Memory B cell (primary cell): ENCODE results near the gene PTPN14.

Experiments used
- ATAC-seq: fragments of 150-1000 bp; cut with Tn5 transposase; 2 replicates; pipeline ENCODE4 v1.10.0; 2021; ENCODE audit warnings: low read depth, mild to moderate bottlenecking, moderate library complexity
- DNase-seq, 2 donors: peaks; one replicate each; pipeline ENCODE4 v3.0.0; 2022; ENCODE audit warnings: low spot score in 2 of 2
- H3K27ac Mint-ChIP-seq: one replicate; pipeline ENCODE4 v1.8.0; 2022; ENCODE audit warnings: mild to moderate bottlenecking, moderate library complexity, mixed read lengths
- H3K27me3 Mint-ChIP-seq: one replicate; pipeline ENCODE4 v1.8.0; 2022; ENCODE audit warnings: mixed read lengths
- H3K36me3 Mint-ChIP-seq: one replicate; pipeline ENCODE4 v1.8.0; 2022; ENCODE audit warnings: mild to moderate bottlenecking, mixed read lengths
- H3K4me1 Mint-ChIP-seq: one replicate; pipeline ENCODE4 v1.8.0; 2022; ENCODE audit warnings: mixed read lengths
- H3K4me3 Mint-ChIP-seq: one replicate; pipeline ENCODE4 v1.8.0; 2022; ENCODE audit warnings: mild to moderate bottlenecking, moderate library complexity, mixed read lengths
- H3K9me3 Mint-ChIP-seq: one replicate; pipeline ENCODE4 v1.8.0; 2022; ENCODE audit warnings: mixed read lengths

PTPN14 gene

DNA sequence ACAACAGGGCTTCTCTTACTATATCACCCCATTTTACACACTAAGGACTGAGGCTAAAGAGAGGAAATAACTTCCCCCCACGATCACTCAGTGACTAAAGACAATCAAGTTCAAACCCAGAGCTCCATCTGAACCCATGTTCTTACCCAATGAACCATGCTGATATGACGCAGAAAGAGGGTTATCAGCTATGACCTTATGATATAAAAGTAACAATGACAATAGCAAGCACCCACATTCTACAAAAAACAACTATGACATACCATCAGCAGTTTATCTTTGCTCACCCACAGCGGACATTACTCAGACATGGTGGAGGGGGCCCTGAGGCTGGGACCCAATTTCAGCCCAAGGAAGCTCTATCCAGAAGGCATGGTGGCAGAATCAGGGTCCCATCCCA lies 75.7 kb downstream of the PTPN14 start:
- H3K4me1 Mint-ChIP-seq: no peaks in the 10 kb centered on the region
- H3K27ac Mint-ChIP-seq: no peak overlapping the region
- no peaks in the 10 kb centered on the region for H3K9me3 Mint-ChIP-seq
- H3K27me3 Mint-ChIP-seq: peaks cover 2% of the 10 kb centered on the region
- ATAC-seq: no peak
- no peak for DNase-seq
- H3K4me3 Mint-ChIP-seq: no peak overlapping the region
- H3K36me3 Mint-ChIP-seq: no peaks in the 10 kb centered on the region

DNA sequence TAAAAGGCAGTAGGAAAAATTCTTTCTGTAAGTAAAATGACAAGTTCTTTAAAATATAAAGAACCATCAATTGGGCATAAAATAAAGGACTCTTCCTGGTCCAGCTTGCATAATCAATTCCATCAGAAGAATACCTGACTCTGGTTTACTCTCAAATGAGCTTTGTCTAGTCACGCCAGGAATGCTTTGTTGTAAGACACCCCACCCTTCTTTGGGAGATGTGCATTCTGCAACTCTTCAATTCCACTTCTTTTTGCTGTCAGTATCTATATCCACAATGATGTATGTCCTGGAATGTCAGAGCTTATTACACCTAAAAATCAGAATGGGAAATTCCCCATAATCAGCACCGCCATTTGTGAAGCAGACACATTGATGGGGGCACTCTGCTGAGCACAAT lies 76.1 kb downstream of the PTPN14 start:
- no peaks in the 10 kb centered on the region for H3K9me3 Mint-ChIP-seq
- no peaks in the 10 kb centered on the region for H3K36me3 Mint-ChIP-seq
- ATAC-seq: no peak
- no peak overlapping the region for H3K27ac Mint-ChIP-seq
- no peak for DNase-seq
- H3K27me3 Mint-ChIP-seq: peaks cover 2% of the 10 kb centered on the region
- H3K4me3 Mint-ChIP-seq: no peak overlapping the region
- no peaks in the 10 kb centered on the region for H3K4me1 Mint-ChIP-seq

DNA sequence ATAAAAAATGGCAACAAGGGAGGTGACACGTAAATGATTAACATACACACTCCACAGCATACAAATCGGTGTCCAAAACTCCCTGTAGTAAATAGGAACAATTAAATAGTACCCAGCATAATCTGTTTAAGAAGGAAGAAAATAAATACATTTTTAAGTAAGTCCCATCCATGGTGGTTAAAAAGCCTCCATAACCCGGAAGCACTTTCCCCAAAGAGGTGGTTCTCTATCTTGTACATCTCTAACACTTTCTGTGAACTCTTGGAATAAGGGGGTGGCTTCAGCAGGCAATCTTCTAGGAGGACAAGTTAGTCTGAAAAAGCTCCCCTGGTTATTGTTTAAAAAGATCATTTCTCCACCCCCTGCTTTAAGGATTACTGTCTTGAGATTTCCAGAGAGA lies 76.9 kb downstream of the PTPN14 start:
- H3K27me3 Mint-ChIP-seq: peaks cover 2% of the 10 kb centered on the region
- H3K27ac Mint-ChIP-seq: no peak overlapping the region
- no peaks in the 10 kb centered on the region for H3K4me1 Mint-ChIP-seq
- no peak overlapping the region for H3K4me3 Mint-ChIP-seq
- H3K36me3 Mint-ChIP-seq: no peaks in the 10 kb centered on the region
- H3K9me3 Mint-ChIP-seq: no peaks in the 10 kb centered on the region
- DNase-seq (no peak), ATAC-seq (no peak)

DNA sequence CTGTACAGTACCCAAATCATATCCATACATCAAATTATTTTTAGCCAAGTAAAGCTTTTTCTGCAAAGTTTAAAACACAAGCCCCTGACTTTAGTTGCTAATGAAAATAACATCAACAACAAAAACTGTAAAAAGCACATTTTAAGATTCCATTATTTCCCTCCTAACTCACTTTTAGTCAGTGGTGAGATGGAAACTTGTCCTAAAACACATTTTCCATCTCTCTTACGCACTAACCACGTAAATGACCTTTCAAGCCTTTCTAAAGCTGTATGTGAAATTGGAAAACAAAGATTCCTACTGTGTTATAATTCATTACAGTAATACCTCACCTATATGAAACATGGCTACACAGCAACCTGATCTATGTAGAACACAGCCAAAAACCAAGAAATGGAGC lies 77.5 kb downstream of the PTPN14 start:
- ATAC-seq (no peak), DNase-seq (no peak)
- Mint-ChIP-seq H3K36me3 (no peaks in the 10 kb centered on the region), H3K9me3 (no peaks in the 10 kb centered on the region), H3K4me3 (no peak overlapping the region), H3K27ac (no peak overlapping the region), H3K27me3 (peaks cover 2% of the 10 kb centered on the region), H3K4me1 (no peaks in the 10 kb centered on the region)

DNA sequence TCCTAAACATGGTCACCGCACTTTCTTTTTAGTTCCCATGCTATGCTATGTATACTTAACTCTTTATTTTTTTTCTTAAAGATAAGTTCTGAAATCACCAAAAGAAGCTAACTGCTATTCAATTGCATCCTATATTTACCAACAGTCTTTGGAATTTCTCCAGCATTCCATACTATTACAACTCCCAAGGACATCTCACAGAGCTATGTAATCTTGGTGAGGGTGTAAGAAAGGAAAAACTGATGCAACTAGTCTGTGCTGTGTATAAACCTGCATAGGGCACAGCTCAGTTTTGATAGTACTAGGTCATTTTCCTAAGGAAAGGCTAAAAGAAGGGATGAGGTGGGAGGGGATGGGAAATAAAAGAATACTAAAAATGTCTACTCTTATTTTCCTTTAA lies 78.0 kb downstream of the PTPN14 start:
- no peaks in the 10 kb centered on the region for H3K4me1 Mint-ChIP-seq
- no peak for ATAC-seq
- no peaks in the 10 kb centered on the region for H3K9me3 Mint-ChIP-seq
- H3K27me3 Mint-ChIP-seq: peaks cover 2% of the 10 kb centered on the region
- no peaks in the 10 kb centered on the region for H3K36me3 Mint-ChIP-seq
- no peak overlapping the region for H3K4me3 Mint-ChIP-seq
- H3K27ac Mint-ChIP-seq: no peak overlapping the region
- no peak for DNase-seq

DNA sequence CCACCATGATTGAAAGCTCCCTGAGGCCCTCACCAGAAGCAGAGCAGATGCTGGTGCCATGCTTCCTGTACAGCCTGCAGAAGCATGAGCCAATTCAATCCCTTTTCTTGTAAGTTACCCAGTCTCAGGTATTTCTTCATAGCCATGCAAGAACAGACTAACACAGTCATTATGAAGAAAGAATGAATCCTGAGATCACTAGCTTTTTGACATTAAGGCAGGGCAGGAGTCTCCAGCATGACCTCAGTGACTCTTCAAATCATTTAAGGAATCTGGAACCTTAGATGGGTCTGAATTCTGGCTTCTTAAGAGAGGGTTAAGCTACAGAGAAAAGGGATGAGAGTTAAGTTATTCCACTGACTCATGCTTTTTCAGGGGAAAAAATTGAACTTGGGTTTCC lies 79.0 kb downstream of the PTPN14 start:
- no peaks in the 10 kb centered on the region for H3K4me1 Mint-ChIP-seq
- no peak overlapping the region for H3K4me3 Mint-ChIP-seq
- H3K27ac Mint-ChIP-seq: no peak overlapping the region
- DNase-seq (no peak), ATAC-seq (no peak)
- H3K27me3 Mint-ChIP-seq: peaks cover 2% of the 10 kb centered on the region
- H3K36me3 Mint-ChIP-seq: no peaks in the 10 kb centered on the region
- no peaks in the 10 kb centered on the region for H3K9me3 Mint-ChIP-seq

DNA sequence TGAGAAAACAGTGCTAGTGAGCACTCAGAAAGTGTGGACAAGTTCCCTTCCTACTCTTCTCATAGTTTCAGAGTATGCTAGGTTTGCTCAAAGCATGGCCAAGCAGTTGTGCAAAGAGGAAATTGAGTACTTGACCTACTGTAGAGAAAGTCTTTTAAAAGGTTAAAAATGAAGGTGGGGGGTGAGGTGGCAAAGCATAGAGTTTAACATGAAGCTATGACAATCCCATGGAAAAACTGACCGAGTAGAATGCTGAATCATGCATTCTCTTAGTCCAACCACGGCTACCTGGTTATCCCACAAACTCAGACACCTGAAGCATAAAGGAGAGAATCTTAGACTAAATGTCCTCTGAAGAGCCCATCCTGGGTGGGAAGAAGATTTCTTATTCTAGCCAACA lies 79.9 kb downstream of the PTPN14 start:
- Mint-ChIP-seq H3K9me3 (no peaks in the 10 kb centered on the region), H3K27ac (no peak overlapping the region), H3K4me3 (no peak overlapping the region), H3K27me3 (peaks cover 2% of the 10 kb centered on the region), H3K36me3 (no peaks in the 10 kb centered on the region), H3K4me1 (no peaks in the 10 kb centered on the region)
- DNase-seq (no peak), ATAC-seq (no peak)

DNA sequence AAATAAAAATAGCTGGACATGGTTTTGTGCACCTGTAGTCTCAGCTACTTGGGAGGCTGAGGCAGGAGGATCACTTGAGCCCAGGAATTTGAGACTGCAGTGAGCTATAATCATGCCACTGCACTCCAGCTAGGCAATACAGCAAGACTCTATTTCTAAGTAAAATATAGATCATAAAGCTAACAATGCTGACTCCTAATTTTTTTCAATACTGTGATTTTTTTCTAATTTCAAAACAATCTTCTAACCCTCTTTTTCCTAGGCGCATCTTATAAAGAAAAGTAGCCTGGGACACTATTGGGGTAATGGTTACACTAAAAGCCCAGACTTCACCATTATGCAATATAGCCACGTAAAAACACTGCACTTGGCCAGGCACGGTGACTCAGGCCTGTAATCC lies 81.3 kb downstream of the PTPN14 start:
- Mint-ChIP-seq H3K27me3 (no peaks in the 10 kb centered on the region), H3K9me3 (no peaks in the 10 kb centered on the region), H3K4me1 (no peaks in the 10 kb centered on the region), H3K27ac (no peak overlapping the region), H3K36me3 (no peaks in the 10 kb centered on the region), H3K4me3 (no peak overlapping the region)
- no peak for ATAC-seq
- no peak for DNase-seq

DNA sequence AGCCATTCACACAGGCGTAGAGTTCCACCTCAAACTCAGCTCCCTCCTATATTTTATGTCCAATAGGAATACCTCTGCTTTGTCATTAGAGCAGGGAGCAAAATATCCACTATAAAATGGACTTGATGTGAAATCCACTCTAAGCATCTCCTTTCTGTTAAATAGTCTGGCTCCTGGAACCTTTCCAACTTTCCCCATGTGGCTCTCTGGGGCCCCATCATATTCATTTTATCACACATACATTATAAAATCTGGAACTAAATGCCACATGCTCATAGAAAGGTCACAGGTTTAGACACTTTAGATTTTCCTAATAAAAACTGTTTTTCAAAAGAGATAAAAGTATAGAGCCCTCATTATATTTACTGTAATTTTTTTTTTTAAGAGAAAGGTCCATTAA lies 82.1 kb downstream of the PTPN14 start:
- no peak for ATAC-seq
- Mint-ChIP-seq H3K27me3 (no peaks in the 10 kb centered on the region), H3K36me3 (no peaks in the 10 kb centered on the region), H3K9me3 (no peaks in the 10 kb centered on the region), H3K4me3 (no peak overlapping the region), H3K27ac (no peak overlapping the region), H3K4me1 (no peaks in the 10 kb centered on the region)
- no peak for DNase-seq

DNA sequence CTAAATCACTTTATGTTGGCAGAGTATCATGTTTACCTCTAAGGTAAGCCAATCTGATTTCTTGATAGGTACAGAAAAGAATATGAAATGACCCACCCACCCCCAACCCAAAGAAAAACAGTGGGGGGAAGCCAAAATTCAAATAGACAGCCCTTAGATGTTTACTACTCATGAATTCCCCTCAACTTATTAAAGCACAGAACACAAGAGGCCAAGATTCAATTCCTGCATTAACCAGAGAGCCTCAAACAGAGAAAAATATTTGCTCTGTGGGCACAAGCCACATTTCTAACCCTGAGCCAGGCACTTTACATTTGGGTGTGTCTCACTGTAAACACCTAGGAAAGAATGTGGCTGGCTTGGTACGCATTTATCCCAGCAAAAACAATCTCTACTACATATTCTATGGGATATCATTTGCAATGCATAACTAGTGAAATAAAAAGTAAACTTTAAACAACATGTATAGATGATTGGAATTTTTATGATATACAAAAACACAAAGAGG lies 84.3 kb downstream of the PTPN14 start:
- ATAC-seq: no peak

DNA sequence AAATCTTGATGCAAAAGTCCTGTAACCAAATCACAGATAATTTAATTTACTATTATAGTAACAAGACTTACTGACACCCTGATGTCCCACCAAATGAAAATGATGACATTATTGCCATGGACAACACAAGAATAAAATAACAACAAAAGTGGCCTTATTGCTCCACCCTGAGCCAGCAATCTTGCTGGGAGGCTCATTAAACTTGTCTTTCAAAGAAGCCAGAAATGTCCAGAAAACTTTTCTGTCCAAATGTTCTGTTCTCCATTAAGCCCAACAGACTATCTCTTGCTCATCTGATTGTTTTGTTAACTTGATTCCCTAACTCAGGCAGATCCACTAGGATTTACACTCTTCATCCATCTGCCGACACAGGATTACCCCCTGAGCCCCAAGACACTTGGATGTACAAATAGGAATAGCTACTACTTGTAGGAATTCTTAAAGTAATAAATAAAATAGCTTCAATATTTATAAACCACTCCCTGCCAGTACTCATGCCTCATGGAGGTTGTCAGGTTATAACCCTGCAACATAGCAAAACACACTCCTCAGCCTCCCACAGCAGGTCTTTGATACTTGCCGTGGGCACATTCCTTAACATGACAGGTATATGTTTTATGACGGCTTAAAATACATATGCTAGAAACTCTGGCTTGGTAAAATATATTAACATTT lies 84.9 kb downstream of the PTPN14 start:
- Mint-ChIP-seq H3K36me3 (no peaks in the 10 kb centered on the region), H3K27me3 (peaks cover 2% of the 10 kb centered on the region), H3K27ac (no peak overlapping the region), H3K4me3 (no peak overlapping the region), H3K9me3 (no peaks in the 10 kb centered on the region), H3K4me1 (no peaks in the 10 kb centered on the region)
- ATAC-seq: no peak
- DNase-seq: no peak

More for the DNA sequence above, 84.3 kb downstream of the PTPN14 start:
- H3K27ac Mint-ChIP-seq: no peak overlapping the region
- H3K27me3 Mint-ChIP-seq: peaks cover 2% of the 10 kb centered on the region
- no peak overlapping the region for H3K4me3 Mint-ChIP-seq
- no peaks in the 10 kb centered on the region for H3K4me1 Mint-ChIP-seq
- no peaks in the 10 kb centered on the region for H3K36me3 Mint-ChIP-seq
- H3K9me3 Mint-ChIP-seq: no peaks in the 10 kb centered on the region
- no peak for DNase-seq

DNA sequence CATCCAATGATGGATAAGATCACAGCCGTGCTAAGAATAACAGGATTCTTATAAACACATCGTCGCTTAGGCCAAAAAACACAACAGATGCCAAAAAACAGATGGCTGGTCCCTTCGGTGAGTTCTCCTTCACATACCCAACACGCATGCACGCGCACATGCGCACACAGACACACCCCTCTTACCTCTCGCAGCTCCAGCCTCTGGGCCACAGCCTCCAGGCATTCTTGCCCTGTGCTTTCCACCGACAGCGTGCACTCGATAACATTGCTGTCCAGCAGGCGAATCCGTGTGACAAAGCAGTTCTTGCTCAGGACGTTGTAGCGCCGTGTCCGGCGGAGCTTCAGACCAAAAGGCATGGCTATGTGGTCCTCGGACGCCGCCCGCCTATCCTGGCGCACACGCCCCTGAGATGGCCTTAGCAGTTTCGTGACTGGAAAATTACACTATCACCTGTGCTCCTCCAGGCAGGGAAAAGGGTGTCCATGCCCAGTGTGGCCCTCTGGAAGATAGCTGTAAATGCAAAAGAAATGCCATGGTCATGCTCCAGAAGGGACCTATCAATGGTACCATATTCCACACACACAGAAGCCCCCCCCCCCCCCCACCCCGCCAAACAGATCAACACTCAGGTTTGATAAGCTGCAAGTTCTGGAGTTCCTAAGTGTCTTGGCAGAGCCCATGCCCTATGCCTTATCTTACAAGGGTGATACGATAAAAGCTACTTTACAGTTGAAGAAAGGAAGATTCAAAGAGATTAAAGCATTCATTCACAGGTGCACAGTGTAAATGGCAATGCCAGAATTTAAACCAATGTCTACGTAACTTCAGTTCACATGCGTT lies 86.7 kb downstream of the PTPN14 start:
- Mint-ChIP-seq H3K4me3 (no peak overlapping the region), H3K36me3 (no peaks in the 10 kb centered on the region), H3K27me3 (peaks cover 6% of the 10 kb centered on the region), H3K4me1 (no peaks in the 10 kb centered on the region), H3K27ac (no peak overlapping the region), H3K9me3 (no peaks in the 10 kb centered on the region)
- ATAC-seq (no peak), DNase-seq (no peak)

DNA sequence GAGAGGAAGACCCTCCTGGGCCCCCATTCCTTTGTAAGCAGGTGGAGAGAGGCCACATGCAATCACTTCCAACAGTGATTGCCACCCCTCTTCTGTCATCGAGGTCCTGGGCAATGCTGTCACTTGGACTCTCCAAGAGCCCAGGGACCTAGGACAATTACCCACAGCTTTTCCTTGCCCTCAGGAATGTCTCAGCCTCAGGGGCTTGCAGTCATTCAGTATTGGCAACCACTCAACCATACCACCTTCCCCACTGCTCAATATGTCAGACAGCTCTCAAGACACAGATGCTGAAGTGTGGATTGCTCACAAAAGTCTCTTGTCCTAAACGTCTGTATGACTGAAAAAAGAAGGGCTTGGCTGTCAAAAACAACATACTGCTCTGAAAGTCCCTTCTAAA lies 87.8 kb downstream of the PTPN14 start:
- no peak for ATAC-seq
- no peak for DNase-seq
- Mint-ChIP-seq H3K27ac (no peak overlapping the region), H3K4me3 (no peak overlapping the region), H3K4me1 (no peaks in the 10 kb centered on the region), H3K9me3 (no peaks in the 10 kb centered on the region), H3K36me3 (no peaks in the 10 kb centered on the region), H3K27me3 (peaks cover 6% of the 10 kb centered on the region)

DNA sequence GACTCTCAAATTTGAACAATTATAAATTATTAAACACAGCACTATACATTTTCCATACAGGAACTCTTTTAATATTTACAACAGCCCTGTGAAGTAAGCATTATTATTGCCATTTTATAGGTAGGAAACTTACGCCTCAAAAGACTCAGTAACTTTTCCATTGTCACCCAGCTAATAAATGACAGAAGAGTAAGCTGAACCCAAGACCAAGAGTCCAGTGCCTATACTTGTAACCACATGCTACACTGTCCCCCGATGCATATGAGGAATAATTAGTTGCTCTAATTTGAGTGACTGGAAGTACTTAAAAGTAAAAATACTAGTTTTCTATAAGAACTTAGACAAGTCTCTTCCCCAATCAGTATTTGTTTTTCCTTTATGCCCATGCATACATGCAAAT lies 88.5 kb downstream of the PTPN14 start:
- H3K4me1 Mint-ChIP-seq: no peaks in the 10 kb centered on the region
- DNase-seq (no peak), ATAC-seq (no peak)
- no peaks in the 10 kb centered on the region for H3K36me3 Mint-ChIP-seq
- peaks cover 6% of the 10 kb centered on the region for H3K27me3 Mint-ChIP-seq
- no peak overlapping the region for H3K27ac Mint-ChIP-seq
- H3K9me3 Mint-ChIP-seq: no peaks in the 10 kb centered on the region
- no peak overlapping the region for H3K4me3 Mint-ChIP-seq

DNA sequence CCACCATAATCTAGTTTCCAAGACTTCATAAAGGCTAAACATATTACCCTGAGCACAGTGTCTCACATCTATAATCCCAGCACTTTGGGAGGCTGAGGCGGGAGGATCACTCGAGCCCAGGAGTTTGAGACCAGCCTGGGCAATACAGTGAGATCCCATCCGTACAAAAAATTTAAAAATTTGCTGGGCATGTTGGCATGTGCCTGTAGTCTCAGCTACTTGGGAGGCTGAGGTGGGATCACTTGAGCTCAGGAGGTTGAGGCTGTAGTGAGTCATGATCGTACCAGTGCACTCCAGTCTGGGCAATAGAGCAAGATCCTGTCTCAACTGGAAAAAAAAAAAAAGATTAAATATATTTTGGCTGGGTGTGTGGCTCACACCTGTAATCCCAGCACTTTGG lies 90.1 kb downstream of the PTPN14 start:
- no peak for DNase-seq
- ATAC-seq: no peak

More for the DNA sequence above, 90.1 kb downstream of the PTPN14 start:
- Mint-ChIP-seq H3K9me3 (no peaks in the 10 kb centered on the region), H3K36me3 (no peaks in the 10 kb centered on the region), H3K27ac (no peak overlapping the region), H3K27me3 (peaks cover 6% of the 10 kb centered on the region), H3K4me3 (no peak overlapping the region), H3K4me1 (no peaks in the 10 kb centered on the region)
